Activated effector memory CD4-positive, alpha-beta T cell treated with Interleukin-2 at 50 U/mL for 16 hours (primary cell): ENCODE results near the gene TRAK2.

ENCODE experiments used
- DNase-seq: peaks from one replicate; pipeline ENCODE4 v3.0.0-alpha.2; 2020

TRAK2 gene

GRCh38 chr2:201353116-201353515, 98.1 kb downstream of the TRAK2 start:
- DNase-seq = no peak

- DNase-seq = no peak
These were observed 100.4 kb downstream of the TRAK2 start for GRCh38 chr2:201350879-201351278.

GRCh38 chr2:201349601-201350000, 101.7 kb downstream of the TRAK2 start:
- DNase-seq = no peak

GRCh38 chr2:201348758-201349157, 102.5 kb downstream of the TRAK2 start:
- no peak for DNase-seq

GRCh38 chr2:201347138-201347537, 104.1 kb downstream of the TRAK2 start:
- DNase-seq = no peak

GRCh38 chr2:201345625-201346213, 105.5 kb downstream of the TRAK2 start:
- DNase-seq = no peak

GRCh38 chr2:201344663-201345366, 106.4 kb downstream of the TRAK2 start:
- no peak for DNase-seq

- no peak for DNase-seq
These were observed 107.7 kb downstream of the TRAK2 start for GRCh38 chr2:201343559-201343958.

GRCh38 chr2:201342923-201343322, 108.3 kb downstream of the TRAK2 start:
- no peak for DNase-seq

- no peak for DNase-seq
These were observed 121.8 kb downstream of the TRAK2 start for GRCh38 chr2:201329409-201329808.

GRCh38 chr2:201327678-201328077, 123.6 kb downstream of the TRAK2 start:
- DNase-seq = no peak
